Adrenal gland (tissue), 12 donors: ENCODE results near the gene MDFI. TPM values are rescaled to one million over a fixed set of nuclear protein-coding genes. Genes with fewer than 3 reads are reported as not detected.

Experiments used
- DNase-seq, 7 donors: peaks; one replicate each; pipeline ENCODE4 v3.0.0-alpha.2; 2019 to 2020
- H3K27ac ChIP-seq, 5 donors: fragments of 200-600 bp; sonication (generic) in 4 of 5; 1 replicate in 3 of 5; 2 replicates in 2 of 5; pipeline versions ENCODE4 v1.5.1 to v1.8.0; 2016 to 2020; ENCODE audit warnings: mild to moderate bottlenecking in 1 of 5
- H3K27me3 ChIP-seq: fragments of 200-600 bp; 2 replicates; pipeline ENCODE4 v1.8.0; 2021
- H3K36me3 ChIP-seq, 2 donors: fragments of 200-600 bp; replicated peaks in 1 of 2; 1 replicate in 1 of 2; 2 replicates in 1 of 2; pipeline versions ENCODE4 v1.5.1 to v1.8.0; 2018 to 2022
- H3K4me1 ChIP-seq, 2 donors: fragments of 200-600 bp; replicated peaks in 1 of 2; 1 replicate in 1 of 2; 2 replicates in 1 of 2; pipeline versions ENCODE4 v1.5.1 to v1.8.0; 2018 to 2021
- H3K4me3 ChIP-seq, 4 donors: fragments of 200-600 bp; sonication (generic) in 3 of 4; one replicate each; pipeline ENCODE4 v1.5.1; 2016 to 2018
- H3K9me3 ChIP-seq, 3 donors: fragments of 200-600 bp; sonication (generic) in 1 of 3; replicated peaks in 1 of 3; 1 replicate in 2 of 3; 2 replicates in 1 of 3; pipeline versions ENCODE4 v1.5.1 to v1.8.0; 2016 to 2021
- POLR2A ChIP-seq, 2 donors: fragments of 450-650 bp; IDR thresholded peaks; one replicate each; pipeline ENCODE4 v1.6.1; 2017; ENCODE audit warnings: antibody characterized with exemption in 2 of 2, mild to moderate bottlenecking in 2 of 2, moderate library complexity in 1 of 2
- WGBS, 4 donors: extraction: QIAGEN DNeasy Blood & Tissue Kit in 2 of 4; methylation state at CpG; one replicate each; pipeline versions ENCODE4 v1.1.5 to v1.1.7; 2013 to 2017; 5-methylcytosine and 5-hydroxymethylcytosine counted together
- intact Hi-C, 2 donors: fragments of 100-400 bp; cut with DNase I; formaldehyde crosslinking; loops; one replicate each; pipeline versions ENCODE4 v1.14.1 to v1.15.0; 2022 to 2023
- polyA plus RNA-seq, 3 donors: library from polyadenylated mRNA; stranded (reverse); fragments of 200-250 nt in 2 of 3; fragments of 350-450 nt in 1 of 3; fragmentation: Illumina TruSeq in 1 of 3; extraction: RNeasy Lipid Tissue Mini Kit (QIAGEN cat#74804) in 1 of 3; gene quantifications; one replicate each; pipeline ENCODE4 v1.2.3, GENCODE V29; 2013 to 2014
- total RNA-seq, 9 donors: library from RNA; depleted of rRNA in 4 of 9; stranded (reverse); fragments of >200 nt in 4 of 9; fragments of 120-200 nt in 1 of 9; fragmentation: NEBNext Ultra II Directional in 1 of 9; extraction: Animal tissue kit (Norgen Biotek cat#: 25700) in 1 of 9; gene quantifications; one replicate each; pipeline versions ENCODE4 v1.1.0 to v1.2.4, GENCODE V29; 2013 to 2023
- TF ChIP-seq, protein P1 (sequence below), 6 experiments: fragments of 450-650 bp in 4 of 6; fragments of 200-600 bp in 2 of 6; sonication (generic) in 1 of 6; IDR thresholded peaks; 1 replicate in 5 of 6; 2 replicates in 1 of 6; pipeline versions ENCODE4 v1.5.1 to v1.8.0; 2016 to 2021; ENCODE audit warnings: antibody characterized with exemption in 6 of 6, mild to moderate bottlenecking in 2 of 6, moderate library complexity in 1 of 6
- donor health status: healthy with polysubstance abuse.
- donor health status: Bipolar disorder and iron deficiency.
- donor health status: DM: yes; HTN: yes; CAD: no.
- donor health status: DM: no; HTN: no; CAD: no.
- donor health status: DM: no; HTN: no; CAD: no.
- donor health status: DM: yes; HTN: yes; CAD: no.

Gene MDFI
- total and polyA plus RNA-seq, 12 donors = 0.44 to 26.6 (median 11.7) TPM

DNA sequence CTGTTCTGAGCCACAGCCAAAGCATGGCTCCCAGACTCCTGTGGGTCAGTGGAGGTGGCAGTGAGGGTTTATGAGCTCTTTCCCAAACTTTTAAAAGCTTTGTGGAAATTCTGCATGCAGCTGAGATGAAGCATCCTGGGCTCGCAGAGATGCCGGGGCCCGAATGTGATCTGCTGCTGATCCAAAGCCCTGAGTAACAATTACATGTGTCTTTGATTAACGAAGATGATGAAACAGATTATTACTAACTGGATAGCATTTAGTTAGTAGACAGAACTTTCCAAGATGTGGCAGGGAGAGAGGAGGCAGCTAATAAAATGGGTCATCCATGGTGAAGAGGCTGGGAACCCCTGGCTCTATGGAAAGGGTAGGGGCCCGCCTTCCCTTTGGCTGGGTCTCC is 43.9 kb upstream of the MDFI start:
- intact Hi-C loops = loop anchor here (5.0 kb wide), 3 partner anchors 132 to 222 kb away; no protein-coding TSS in a partner anchor
- Histone ChIP-seq H3K4me3 (no peak overlapping the region), H3K27me3 (no peaks in the 10 kb centered on the region), H3K36me3 (peaks cover 0 to 13% of the 10 kb centered on the region in 2 donors), H3K4me1 (no peaks in the 10 kb centered on the region), H3K27ac (no peak overlapping the region), H3K9me3 (no peaks in the 10 kb centered on the region)
- no peak for DNase-seq
- TF ChIP-seq, protein P1, sequence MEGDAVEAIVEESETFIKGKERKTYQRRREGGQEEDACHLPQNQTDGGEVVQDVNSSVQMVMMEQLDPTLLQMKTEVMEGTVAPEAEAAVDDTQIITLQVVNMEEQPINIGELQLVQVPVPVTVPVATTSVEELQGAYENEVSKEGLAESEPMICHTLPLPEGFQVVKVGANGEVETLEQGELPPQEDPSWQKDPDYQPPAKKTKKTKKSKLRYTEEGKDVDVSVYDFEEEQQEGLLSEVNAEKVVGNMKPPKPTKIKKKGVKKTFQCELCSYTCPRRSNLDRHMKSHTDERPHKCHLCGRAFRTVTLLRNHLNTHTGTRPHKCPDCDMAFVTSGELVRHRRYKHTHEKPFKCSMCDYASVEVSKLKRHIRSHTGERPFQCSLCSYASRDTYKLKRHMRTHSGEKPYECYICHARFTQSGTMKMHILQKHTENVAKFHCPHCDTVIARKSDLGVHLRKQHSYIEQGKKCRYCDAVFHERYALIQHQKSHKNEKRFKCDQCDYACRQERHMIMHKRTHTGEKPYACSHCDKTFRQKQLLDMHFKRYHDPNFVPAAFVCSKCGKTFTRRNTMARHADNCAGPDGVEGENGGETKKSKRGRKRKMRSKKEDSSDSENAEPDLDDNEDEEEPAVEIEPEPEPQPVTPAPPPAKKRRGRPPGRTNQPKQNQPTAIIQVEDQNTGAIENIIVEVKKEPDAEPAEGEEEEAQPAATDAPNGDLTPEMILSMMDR (IDR thresholded peaks at IDR 0.05) = no peak
- TF ChIP-seq POLR2A (IDR thresholded peaks at IDR 0.05) = no peak
- 84 to 94% (median 90%) methylated on average over 5 of the region's 5 CpGs for WGBS, 4 donors

DNA sequence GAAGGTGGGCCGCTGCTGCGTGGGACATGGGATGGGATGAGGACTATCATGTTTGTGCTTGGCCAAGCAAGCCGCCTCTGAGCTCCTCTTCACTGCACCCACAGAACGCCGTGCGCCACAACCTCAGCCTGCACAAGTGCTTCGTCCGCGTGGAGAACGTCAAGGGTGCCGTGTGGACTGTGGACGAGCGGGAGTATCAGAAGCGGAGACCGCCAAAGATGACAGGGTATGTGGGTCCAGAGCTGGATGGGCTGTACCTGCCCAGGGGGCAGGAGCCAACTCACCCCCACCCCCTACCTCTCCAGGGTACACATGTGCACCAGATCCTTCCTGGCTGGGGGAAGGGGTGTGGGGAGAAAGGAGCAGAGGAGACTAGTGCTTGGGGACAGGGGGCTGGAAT is 43.5 kb upstream of the MDFI start:
- WGBS, 4 donors = 90 to 97% (median 94%) methylated on average over 9 to 15 of the region's 15 CpGs
- H3K4me3 ChIP-seq = no peak overlapping the region
- H3K9me3 ChIP-seq = no peaks in the 10 kb centered on the region
- no peak overlapping the region for H3K27ac ChIP-seq
- intact Hi-C loops = loop anchor here (5.0 kb wide), 3 partner anchors 132 to 222 kb away; no protein-coding TSS in a partner anchor
- DNase-seq = no peak
- no peaks in the 10 kb centered on the region for H3K4me1 ChIP-seq
- no peak for TF ChIP-seq POLR2A (IDR thresholded peaks at IDR 0.05)
- TF ChIP-seq, protein P1 (IDR thresholded peaks at IDR 0.05) = no peak
- peaks cover 0 to 13% of the 10 kb centered on the region in 2 donors for H3K36me3 ChIP-seq
- H3K27me3 ChIP-seq = no peaks in the 10 kb centered on the region

DNA sequence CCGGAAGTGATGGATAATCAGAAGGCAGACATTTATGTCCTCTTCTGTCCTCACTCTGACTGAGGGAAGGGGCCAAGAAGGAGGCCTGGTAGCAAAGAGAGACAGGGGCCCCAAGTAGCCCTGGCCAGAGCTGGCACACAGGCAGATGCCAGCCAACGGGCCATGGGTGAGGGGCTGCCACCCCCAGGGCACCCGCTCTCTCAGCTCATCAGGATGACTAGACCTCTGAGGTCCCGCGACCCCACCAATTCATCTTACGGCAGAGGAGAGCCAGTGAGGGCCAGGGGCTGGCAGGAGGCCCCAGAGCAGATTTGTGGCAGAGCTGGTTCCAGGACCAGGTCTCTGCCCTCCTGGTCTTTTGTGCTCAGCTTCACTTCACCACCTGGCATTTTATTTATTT is 43.1 kb upstream of the MDFI start:
- 87 to 97% (median 91%) methylated on average over 5 to 6 of the region's 6 CpGs for WGBS, 4 donors
- Histone ChIP-seq H3K4me3 (no peak overlapping the region), H3K9me3 (no peaks in the 10 kb centered on the region), H3K27me3 (no peaks in the 10 kb centered on the region), H3K36me3 (peaks cover 0 to 13% of the 10 kb centered on the region in 2 donors), H3K27ac (no peak overlapping the region), H3K4me1 (no peaks in the 10 kb centered on the region)
- TF ChIP-seq POLR2A (IDR thresholded peaks at IDR 0.05) = no peak
- TF ChIP-seq, protein P1 (IDR thresholded peaks at IDR 0.05) = no peak
- intact Hi-C loops = no loop called here
- DNase-seq = no peak

DNA sequence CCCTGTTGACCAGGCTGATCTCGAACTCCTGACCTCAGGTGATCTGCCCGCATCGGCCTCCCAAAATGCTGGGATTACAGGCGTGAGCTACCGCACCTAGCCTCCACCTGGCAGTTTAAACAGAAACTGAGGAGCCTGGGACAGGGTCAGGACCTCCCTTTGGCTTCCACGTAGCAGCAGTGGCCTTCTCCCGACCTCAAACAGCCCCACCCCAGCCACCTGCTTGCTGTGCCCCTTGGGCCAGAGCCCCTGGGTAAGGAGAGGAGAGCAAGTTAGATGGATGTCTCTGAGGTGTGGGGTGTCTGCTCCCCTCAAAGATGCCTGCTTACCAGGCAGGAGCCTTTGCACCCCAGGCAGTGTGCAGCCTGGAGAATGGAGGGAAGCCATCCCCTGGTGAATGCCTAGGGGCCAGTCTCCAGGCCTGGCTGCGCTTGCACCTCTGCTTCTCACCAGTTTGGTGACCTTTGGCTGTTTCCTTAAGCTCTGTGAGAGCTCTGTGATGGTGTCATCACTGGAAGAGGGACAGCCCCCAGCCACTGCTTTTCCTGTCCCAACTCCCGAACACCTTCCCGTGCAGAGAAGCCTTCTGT is 42.1 kb upstream of the MDFI start:
- intact Hi-C loops = no loop called here
- TF ChIP-seq, protein P1 (IDR thresholded peaks at IDR 0.05) = no peak
- TF ChIP-seq POLR2A (IDR thresholded peaks at IDR 0.05) = no peak
- Histone ChIP-seq H3K36me3 (peaks cover 0 to 10% of the 10 kb centered on the region in 2 donors), H3K27me3 (no peaks in the 10 kb centered on the region), H3K9me3 (no peaks in the 10 kb centered on the region), H3K4me3 (no peak overlapping the region), H3K27ac (no peak overlapping the region), H3K4me1 (no peaks in the 10 kb centered on the region)
- 87 to 96% (median 92%) methylated on average over 7 to 10 of the region's 10 CpGs for WGBS, 4 donors
- peak in 1 of 7 donors; percentile 33 for DNase-seq
